ENCODE results near the gene MTUS2. TPM values are rescaled to one million over a fixed set of nuclear protein-coding genes. Genes with fewer than 3 reads are reported as not detected.

The MTUS2 gene
- total RNA-seq (1 to 10 TPM; 1.9 to 4.9 TPM), total RNA-seq (0 to 1.7 reads per million in 2 donors)

DNA sequence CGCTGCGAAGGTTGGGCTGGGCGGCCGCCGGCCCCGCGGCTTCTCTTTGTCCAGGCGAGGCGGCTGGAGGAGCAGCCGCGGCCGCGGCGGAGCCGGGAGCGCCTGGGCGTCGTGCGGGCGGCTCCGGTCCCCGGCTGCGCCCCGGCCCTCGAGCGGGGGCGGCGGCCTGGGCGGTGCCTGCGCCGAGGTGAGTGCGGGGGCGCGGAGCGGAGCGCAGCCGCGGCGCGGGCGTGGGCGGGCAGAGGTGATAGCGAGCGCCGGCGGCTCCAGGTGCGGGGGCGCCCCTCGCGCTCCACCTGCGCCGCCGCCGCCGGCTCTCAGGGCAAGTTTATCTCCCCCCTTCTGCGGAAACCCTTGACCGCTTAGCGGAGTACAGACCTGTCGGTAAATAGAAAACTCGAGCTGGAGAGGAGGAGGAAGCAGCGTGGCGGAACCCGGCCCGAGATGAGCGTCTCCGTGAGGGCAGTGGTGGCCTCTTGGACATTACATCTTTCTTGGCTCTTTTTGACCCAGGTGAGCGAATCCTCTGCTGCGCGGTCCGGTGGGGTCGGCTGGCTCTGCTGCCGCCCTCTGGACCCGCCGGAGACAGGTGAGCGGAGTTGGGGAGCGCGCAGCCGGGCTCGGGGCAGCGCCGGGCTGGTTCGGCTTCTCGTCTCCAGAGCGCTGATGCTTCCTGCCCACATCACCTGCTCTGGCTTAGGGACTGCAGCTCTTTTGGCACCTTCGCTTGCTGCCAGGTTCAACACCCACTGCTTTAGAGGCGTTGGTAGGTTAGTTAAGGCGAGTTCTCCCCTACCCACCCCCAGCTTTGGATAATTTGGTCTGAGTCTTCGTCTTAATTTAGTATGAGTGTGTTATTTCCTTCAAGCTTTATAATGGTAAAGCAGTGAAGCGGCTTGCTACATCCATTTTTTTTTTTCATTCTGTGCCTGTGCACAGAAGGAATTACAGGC is at the start of gene MTUS2:
Gene MTUS2, plus strand, starts transcription at position 241 of the 953 bp plus-strand sequence.
- DNase-seq (no peak), ATAC-seq (peak; percentile 55)
- peak within 1 kb of the TSS; percentile 82 for H3K4me3 Mint-ChIP-seq
- H3K9me3 ChIP-seq (ENCODE audit: control insufficient read depth, low read length, poor library complexity, severe bottlenecking) = no peaks in the 10 kb centered on the region
- H3K36me3 Mint-ChIP-seq (ENCODE audit: low read depth) = peaks cover 2% of the 10 kb centered on the region
- H3K27ac Mint-ChIP-seq = no peak within 1 kb of the TSS
- peaks cover 3% of the 10 kb centered on the region for H3K4me1 Mint-ChIP-seq
- H3K27me3 Mint-ChIP-seq = peaks cover 43% of the 10 kb centered on the region

DNA sequence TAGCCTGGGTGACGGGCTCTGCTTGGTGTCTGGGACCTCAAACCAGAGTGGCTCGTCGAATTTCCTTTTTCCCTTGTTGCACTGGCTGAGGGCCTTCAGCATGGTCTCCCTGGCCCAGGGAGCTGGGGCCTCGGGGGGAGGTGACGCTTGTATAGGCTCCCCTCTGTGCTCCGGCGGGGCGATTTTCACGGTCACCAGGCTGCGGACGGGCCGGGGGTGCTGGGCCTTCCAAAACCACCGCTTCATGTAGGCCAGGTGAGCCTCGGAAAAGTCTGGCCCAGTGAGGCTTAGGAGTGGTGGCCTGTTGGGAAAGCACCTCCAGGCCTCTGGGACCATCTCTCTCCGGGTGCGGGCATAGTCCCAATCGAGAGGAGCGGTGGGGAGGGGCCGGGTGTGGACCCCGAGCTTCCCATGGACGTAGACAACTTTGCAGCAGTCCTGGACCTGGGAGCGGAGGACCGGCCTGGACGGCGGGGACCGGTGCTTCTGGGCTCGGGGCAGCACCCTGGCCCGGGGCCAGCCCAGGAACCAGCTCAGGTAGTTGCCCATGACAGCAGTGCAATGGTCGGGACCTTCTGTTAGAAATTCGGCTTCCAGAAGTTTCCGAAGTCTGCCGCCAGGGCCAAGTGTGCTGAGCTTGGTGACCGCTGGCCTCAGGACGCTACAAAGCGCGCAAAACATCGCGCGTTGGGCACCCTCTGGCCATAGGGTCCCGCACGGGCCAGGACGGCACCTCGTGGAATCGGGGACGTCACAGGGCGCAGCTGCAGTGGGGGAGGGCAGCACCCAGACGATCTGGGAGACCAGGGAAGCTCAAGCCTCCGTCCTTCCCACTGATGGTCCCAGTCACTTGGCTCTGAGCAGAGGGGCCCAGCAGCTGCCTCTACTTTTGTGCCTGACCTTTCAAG is 41.6 kb upstream of the MTUS2 start:
- DNase-seq = no peak
- Mint-ChIP-seq H3K36me3 (ENCODE audit: low read depth) (no peaks in the 10 kb centered on the region), H3K4me3 (no peak overlapping the region), H3K27ac (no peak overlapping the region), H3K27me3 (peaks cover 14% of the 10 kb centered on the region), H3K4me1 (no peaks in the 10 kb centered on the region)
- H3K9me3 ChIP-seq (ENCODE audit: control insufficient read depth, low read length, poor library complexity, severe bottlenecking) = no peaks in the 10 kb centered on the region
- ATAC-seq = no peak

DNA sequence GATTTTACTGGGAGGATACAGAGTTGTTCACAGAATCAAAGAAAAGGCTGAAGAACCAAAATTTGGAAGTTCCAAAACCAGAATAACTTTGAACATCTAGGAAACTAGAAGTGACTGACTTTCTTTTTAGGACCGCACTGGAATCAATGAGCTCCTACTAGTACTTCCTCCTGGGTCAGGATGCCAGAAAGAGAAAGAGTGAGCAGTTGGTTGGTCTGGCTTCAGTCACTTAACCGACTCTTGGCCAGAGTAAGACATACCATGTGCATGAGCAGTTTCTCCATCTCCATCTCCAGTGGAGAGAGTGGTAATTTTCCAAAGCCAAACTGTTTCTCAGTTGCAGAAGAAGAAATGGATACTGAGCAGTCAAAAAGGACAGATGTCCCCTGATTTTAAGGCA is 27.1 kb upstream of the MTUS2 start:
- no peak for DNase-seq

DNA sequence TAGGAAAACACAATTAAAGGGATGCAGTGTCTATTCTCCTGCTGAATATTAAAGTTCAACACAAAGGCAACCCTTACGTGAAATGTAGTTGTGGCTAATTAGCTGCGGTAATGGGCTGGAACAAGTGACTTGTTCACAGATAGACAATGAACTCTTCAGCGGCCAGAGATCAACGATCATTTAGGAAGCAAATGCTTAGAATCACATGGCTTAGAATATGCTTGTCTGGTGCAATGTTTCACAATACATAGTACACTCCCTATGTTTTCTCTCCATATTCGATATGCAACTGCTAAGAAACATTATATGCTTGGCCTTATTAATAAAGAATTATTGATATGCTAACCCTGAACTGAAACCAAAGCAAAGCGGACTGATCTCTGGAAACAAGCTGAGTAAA is 25.7 kb upstream of the MTUS2 start:
- Mint-ChIP-seq H3K4me1 (peaks cover 6% of the 10 kb centered on the region), H3K27me3 (peaks cover 57% of the 10 kb centered on the region), H3K4me3 (no peak overlapping the region), H3K36me3 (ENCODE audit: low read depth) (peaks cover 3% of the 10 kb centered on the region), H3K27ac (no peak overlapping the region)
- H3K9me3 ChIP-seq (ENCODE audit: control insufficient read depth, low read length, poor library complexity, severe bottlenecking) = no peaks in the 10 kb centered on the region
- DNase-seq = no peak
- ATAC-seq = no peak

More for the DNA sequence above, 27.1 kb upstream of the MTUS2 start:
- ATAC-seq = no peak
- Mint-ChIP-seq H3K36me3 (ENCODE audit: low read depth) (peaks cover 3% of the 10 kb centered on the region), H3K27me3 (peaks cover 59% of the 10 kb centered on the region), H3K4me3 (no peak overlapping the region), H3K27ac (no peak overlapping the region), H3K4me1 (peaks cover 4% of the 10 kb centered on the region)
- no peaks in the 10 kb centered on the region for H3K9me3 ChIP-seq (ENCODE audit: control insufficient read depth, low read length, poor library complexity, severe bottlenecking)

DNA sequence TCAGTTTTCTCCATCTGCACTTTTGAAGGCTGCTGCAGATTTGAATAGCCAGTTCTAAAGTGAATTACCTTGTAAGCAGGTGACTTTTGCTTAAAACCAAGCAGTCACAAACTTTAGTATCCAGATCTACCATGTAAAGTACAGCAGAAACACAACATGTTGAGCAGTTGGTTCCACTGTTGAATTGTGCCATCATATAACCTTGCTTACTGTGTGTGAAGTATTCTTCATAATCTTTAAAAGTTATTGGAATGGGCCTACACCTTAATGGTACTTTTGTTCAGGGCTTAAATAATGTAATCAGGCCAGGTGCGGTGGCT is 23.2 kb upstream of the MTUS2 start:
- no peaks in the 10 kb centered on the region for H3K9me3 ChIP-seq (ENCODE audit: control insufficient read depth, low read length, poor library complexity, severe bottlenecking)
- H3K27me3 Mint-ChIP-seq = peaks cover 40% of the 10 kb centered on the region
- peaks cover 6% of the 10 kb centered on the region for H3K4me1 Mint-ChIP-seq
- DNase-seq (no peak), ATAC-seq (no peak)
- no peak overlapping the region for H3K4me3 Mint-ChIP-seq
- H3K27ac Mint-ChIP-seq = peak overlapping the region; percentile 39
- H3K36me3 Mint-ChIP-seq (ENCODE audit: low read depth) = no peaks in the 10 kb centered on the region

DNA sequence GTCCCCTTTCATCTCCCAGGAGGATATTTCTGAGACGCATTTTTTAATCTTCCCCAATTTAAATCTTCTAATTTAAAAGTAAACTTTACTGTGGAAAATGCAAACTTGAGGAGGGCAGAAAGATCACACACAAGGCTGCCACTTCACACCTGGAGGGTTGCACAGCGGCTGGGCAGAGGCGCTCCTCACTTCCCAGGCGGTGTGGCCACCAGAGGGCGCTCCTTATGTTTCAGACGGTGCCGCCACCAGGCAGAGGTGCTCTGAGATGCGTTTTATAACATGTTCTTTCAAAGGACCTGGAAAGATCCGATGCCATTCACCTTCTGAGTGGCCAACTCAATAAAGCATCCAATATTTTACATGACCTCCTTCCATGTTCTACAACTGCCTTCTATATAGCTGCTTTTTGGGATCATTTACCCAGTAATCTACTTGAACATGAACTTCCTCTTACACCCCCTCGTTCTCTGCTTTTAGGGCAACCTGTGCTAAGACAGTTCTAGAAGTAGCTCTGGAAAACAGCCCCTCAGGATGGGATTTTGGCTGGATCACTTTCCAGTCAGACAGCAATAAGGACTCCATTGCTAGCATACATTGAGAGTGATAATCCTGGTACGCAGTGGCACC is 14.8 kb upstream of the MTUS2 start:
- no peaks in the 10 kb centered on the region for H3K36me3 Mint-ChIP-seq (ENCODE audit: low read depth)
- no peaks in the 10 kb centered on the region for H3K9me3 ChIP-seq (ENCODE audit: control insufficient read depth, low read length, poor library complexity, severe bottlenecking)
- ATAC-seq (no peak), DNase-seq (no peak)
- no peaks in the 10 kb centered on the region for H3K4me1 Mint-ChIP-seq
- no peak overlapping the region for H3K4me3 Mint-ChIP-seq
- peaks cover 27% of the 10 kb centered on the region for H3K27me3 Mint-ChIP-seq
- H3K27ac Mint-ChIP-seq = no peak overlapping the region

DNA sequence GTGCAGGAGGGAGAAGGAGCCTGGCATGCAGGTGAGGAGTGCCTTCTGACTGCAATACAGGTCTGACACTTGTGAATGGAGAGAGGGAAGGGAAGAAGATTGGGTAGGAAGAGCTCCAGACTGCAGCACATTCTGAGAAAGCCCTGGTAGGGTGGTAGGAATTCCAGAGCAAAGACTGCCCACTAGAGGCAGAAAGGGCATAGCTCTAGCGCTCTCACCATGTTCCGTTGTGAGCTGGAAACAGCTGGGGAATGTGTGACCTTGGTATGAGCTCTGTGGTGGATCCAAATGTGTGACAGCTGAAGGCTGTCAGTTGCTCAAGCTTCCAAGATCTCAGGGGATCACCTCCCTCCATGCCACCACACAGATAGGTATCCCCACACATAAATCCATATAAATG is 2.9 kb upstream of the MTUS2 start:
- H3K4me3 Mint-ChIP-seq = no peak overlapping the region
- H3K27ac Mint-ChIP-seq = no peak overlapping the region
- H3K4me1 Mint-ChIP-seq = peaks cover 3% of the 10 kb centered on the region
- no peak for ATAC-seq
- no peaks in the 10 kb centered on the region for H3K36me3 Mint-ChIP-seq (ENCODE audit: low read depth)
- peaks cover 37% of the 10 kb centered on the region for H3K27me3 Mint-ChIP-seq
- DNase-seq = no peak
- no peaks in the 10 kb centered on the region for H3K9me3 ChIP-seq (ENCODE audit: control insufficient read depth, low read length, poor library complexity, severe bottlenecking)

DNA sequence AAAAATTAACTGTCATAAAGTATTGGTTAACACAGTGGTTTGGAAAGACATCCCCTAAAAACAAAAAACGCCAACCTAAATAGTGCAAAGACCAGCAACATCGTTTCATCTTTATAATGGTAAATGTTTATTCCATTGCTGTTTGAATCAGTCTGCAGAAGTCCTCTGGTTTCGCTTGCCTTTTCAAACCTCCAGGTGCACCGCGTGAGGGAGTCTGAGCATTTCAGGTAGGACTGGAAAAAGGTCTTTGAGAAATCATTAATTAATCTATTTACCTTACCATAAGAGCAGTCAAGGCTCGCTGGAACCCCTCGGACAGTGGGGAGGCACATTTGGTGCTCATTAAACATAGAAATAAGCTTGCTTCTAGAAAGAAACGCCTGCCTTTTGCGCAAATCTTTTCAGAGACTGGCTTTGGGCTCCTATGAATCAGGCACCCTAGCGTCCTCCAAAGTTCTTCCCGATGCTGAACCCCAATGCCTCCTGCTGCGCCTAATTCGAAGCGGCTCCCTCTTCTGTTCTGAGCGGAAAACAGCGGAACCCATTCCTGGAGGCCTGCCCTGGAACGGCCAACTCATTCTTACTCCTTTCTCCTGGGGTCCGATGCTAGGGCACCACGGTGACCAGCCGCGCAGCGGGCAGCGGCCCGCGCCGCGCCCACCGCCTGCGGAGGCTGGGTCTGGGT is 951 bp upstream of the MTUS2 start:
- no peak overlapping the region for H3K27ac Mint-ChIP-seq
- peak overlapping the region; percentile 73 for H3K4me3 Mint-ChIP-seq
- ATAC-seq = no peak
- H3K4me1 Mint-ChIP-seq = peaks cover 3% of the 10 kb centered on the region
- H3K27me3 Mint-ChIP-seq = peaks cover 39% of the 10 kb centered on the region
- no peak for DNase-seq
- no peaks in the 10 kb centered on the region for H3K36me3 Mint-ChIP-seq (ENCODE audit: low read depth)
- no peaks in the 10 kb centered on the region for H3K9me3 ChIP-seq (ENCODE audit: control insufficient read depth, low read length, poor library complexity, severe bottlenecking)

DNA sequence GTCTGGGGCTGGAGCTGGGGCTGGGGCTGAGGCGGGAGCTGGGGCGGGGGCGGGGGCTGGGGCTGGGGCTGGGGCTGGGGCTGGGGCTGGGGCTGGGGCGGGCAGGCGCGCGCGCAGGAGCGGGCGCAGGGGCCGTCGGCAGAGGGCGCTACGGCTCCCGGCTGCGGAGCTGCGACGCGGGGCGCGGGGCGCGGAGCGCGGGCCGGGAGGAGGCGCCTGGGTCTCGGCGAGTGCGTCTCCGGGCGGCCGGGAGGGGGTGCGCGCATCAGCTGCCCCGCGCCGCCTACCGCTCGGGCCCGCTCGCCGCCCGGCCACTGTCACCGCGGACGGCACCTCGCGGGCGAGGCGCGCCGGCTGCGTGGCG is 422 bp upstream of the MTUS2 start:
- H3K4me3 Mint-ChIP-seq = peak overlapping the region; percentile 73
- H3K27ac Mint-ChIP-seq = no peak overlapping the region
- peaks cover 44% of the 10 kb centered on the region for H3K27me3 Mint-ChIP-seq
- H3K9me3 ChIP-seq (ENCODE audit: control insufficient read depth, low read length, poor library complexity, severe bottlenecking) = no peaks in the 10 kb centered on the region
- DNase-seq (peak; percentile 47 to 62 (median 49)), ATAC-seq (peak; percentile 93)
- peaks cover 2% of the 10 kb centered on the region for H3K36me3 Mint-ChIP-seq (ENCODE audit: low read depth)
- H3K4me1 Mint-ChIP-seq = peaks cover 3% of the 10 kb centered on the region

DNA sequence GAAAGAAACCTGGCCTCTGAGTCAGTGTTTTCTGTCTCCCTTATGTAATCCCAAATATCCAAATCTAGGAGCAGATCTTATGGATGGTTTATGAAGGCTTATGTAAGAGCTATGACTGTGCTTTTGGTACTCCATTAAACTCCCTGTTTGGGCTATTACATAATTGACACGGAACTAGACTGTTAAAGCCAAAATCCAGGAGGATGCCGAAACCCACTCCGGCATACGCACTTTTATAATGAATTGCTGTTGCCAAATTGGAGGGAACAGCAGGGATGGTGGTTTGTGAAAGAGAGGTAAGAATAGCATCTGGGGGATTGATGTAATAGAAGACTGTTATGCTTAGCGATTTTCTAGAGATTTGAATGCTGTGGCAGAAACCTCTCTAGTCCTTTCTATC is 2.0 kb downstream of the MTUS2 start:
- no peak overlapping the region for H3K4me3 Mint-ChIP-seq
- no peak overlapping the region for H3K27ac Mint-ChIP-seq
- peaks cover 34% of the 10 kb centered on the region for H3K27me3 Mint-ChIP-seq
- H3K4me1 Mint-ChIP-seq = peaks cover 3% of the 10 kb centered on the region
- H3K36me3 Mint-ChIP-seq (ENCODE audit: low read depth) = peaks cover 2% of the 10 kb centered on the region
- ATAC-seq (no peak), DNase-seq (no peak)
- no peaks in the 10 kb centered on the region for H3K9me3 ChIP-seq (ENCODE audit: control insufficient read depth, low read length, poor library complexity, severe bottlenecking)

DNA sequence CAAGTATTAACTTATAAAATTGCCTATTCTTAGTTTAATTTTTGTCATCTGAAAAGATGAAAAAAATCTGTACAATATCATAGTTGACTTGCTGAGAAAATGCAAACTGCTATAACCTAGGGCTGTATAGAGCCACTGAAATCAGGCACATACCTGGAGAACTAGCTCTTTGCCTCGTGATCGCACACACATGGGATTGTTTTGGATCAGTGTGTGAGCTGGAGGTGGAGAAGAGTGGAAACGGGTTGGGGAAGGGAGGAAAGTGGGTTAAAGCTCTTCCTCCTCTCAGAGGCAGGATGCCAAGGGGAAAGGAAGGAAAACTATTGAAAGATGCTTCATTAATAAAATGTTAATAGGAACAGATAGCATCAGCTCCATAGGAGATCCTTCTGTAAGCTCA is 2.7 kb downstream of the MTUS2 start:
- Mint-ChIP-seq H3K4me1 (peaks cover 3% of the 10 kb centered on the region), H3K36me3 (ENCODE audit: low read depth) (peaks cover 2% of the 10 kb centered on the region), H3K27ac (no peak overlapping the region), H3K27me3 (peaks cover 28% of the 10 kb centered on the region), H3K4me3 (no peak overlapping the region)
- ATAC-seq = no peak
- DNase-seq = no peak
- no peaks in the 10 kb centered on the region for H3K9me3 ChIP-seq (ENCODE audit: control insufficient read depth, low read length, poor library complexity, severe bottlenecking)

DNA sequence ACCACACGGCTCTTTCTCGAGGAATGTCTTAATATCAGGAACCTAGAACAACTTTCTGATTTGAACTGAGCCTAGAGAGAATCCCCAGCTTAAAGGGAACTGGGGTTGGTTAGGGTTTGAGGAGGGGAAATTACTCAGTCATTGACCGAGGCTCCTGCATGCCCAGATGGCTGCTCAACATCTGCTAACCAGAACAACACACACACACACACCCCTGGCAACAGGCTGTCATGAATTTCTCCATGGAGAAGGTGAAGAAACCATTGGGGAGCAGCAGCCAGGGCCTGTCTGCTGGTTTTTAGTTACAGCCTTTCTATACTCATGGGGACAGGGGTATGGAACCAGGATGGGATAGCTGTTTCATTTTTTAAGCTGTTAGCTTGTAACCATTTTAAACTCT is 5.2 kb downstream of the MTUS2 start:
- peaks cover 22% of the 10 kb centered on the region for H3K27me3 Mint-ChIP-seq
- H3K4me1 Mint-ChIP-seq = peaks cover 3% of the 10 kb centered on the region
- H3K4me3 Mint-ChIP-seq = no peak overlapping the region
- H3K27ac Mint-ChIP-seq = no peak overlapping the region
- peaks cover 4% of the 10 kb centered on the region for H3K9me3 ChIP-seq (ENCODE audit: control insufficient read depth, low read length, poor library complexity, severe bottlenecking)
- peaks cover 2% of the 10 kb centered on the region for H3K36me3 Mint-ChIP-seq (ENCODE audit: low read depth)
- ATAC-seq = no peak
- no peak for DNase-seq
